Body of pancreas (tissue), 4 donors: ENCODE data around the gene HASPIN. TPM values are rescaled to one million over a fixed set of nuclear protein-coding genes. Genes with fewer than 3 reads are reported as not detected.
A peak's percentile ranks its signal among the peaks of the same experiment; 100 is the strongest.
"Not testable (repeated sequence)": the region's sequence is repeated elsewhere in the genome, so short reads cannot be mapped to it uniquely, and the experiment has no call there.

ENCODE experiments used
- ATAC-seq: fragments of 150-250 bp; one replicate; pipeline ENCODE4 v1.9.1; 2016
- DNase-seq, 4 donors: peaks; one replicate each; pipeline ENCODE4 v3.0.0-alpha.2; 2019
- H3K27ac ChIP-seq, 4 donors: fragments of 200-600 bp; sonication (generic); 1 replicate in 3 of 4; 2 replicates in 1 of 4; pipeline versions ENCODE4 v1.5.1 to v1.6.1; 2016 to 2019; ENCODE audit warnings: mild to moderate bottlenecking in 1 of 4, mixed read lengths in 1 of 4, moderate library complexity in 1 of 4
- H3K27me3 ChIP-seq, 2 donors: fragments of 200-600 bp; sonication (generic); one replicate each; pipeline ENCODE4 v1.6.0; 2016; ENCODE audit warnings: mild to moderate bottlenecking in 1 of 2
- H3K36me3 ChIP-seq, 2 donors: fragments of 200-600 bp; sonication (generic); replicated peaks in 1 of 2; 2 replicates each; pipeline ENCODE4 v1.5.1; 2016; ENCODE audit warnings: low read depth in 2 of 2; ENCODE audit not compliant: insufficient read depth in 1 of 2
- H3K4me1 ChIP-seq: fragments of 200-600 bp; sonication (generic); one replicate; pipeline ENCODE4 v1.6.0; 2016
- H3K4me3 ChIP-seq, 2 donors: fragments of 200-600 bp; sonication (generic); 1 replicate in 1 of 2; 2 replicates in 1 of 2; pipeline ENCODE4 v1.5.1; 2016 to 2019
- H3K9me3 ChIP-seq, 3 donors: fragments of 200-600 bp; sonication (generic); 1 replicate in 2 of 3; 2 replicates in 1 of 3; pipeline ENCODE4 v1.5.1; 2016
- POLR2A ChIP-seq, 3 donors: fragments of 450-650 bp; IDR thresholded peaks; one replicate each; pipeline ENCODE4 v1.6.1; 2016; ENCODE audit warnings: antibody characterized with exemption in 3 of 3, mild to moderate bottlenecking in 2 of 3
- WGBS, 2 donors: methylation state at CpG; one replicate each; pipeline ENCODE4 v1.1.5; 2017; 5-methylcytosine and 5-hydroxymethylcytosine counted together
- intact Hi-C: fragments of 100-400 bp; cut with DNase I; formaldehyde crosslinking; loops from one replicate; pipeline ENCODE4 v1.15.1; 2023
- total RNA-seq, 2 donors: library from RNA; depleted of rRNA; stranded (reverse); fragments of >200 nt; gene quantifications; one replicate each; pipeline ENCODE4 v1.1.0, GENCODE V29; 2016
- TF ChIP-seq, protein P1 (sequence below), 7 experiments: fragments of 450-650 bp in 4 of 7; fragments of 200-600 bp in 3 of 7; sonication (generic) in 3 of 7; IDR thresholded peaks; one replicate each; pipeline ENCODE4 v1.5.1; 2016 to 2019; ENCODE audit warnings: antibody characterized with exemption in 7 of 7

HASPIN gene
- total RNA-seq, 2 donors from 2014 or later = not detected

GRCh38 chr17:3719265-3719664, 4.4 kb upstream of the HASPIN start:
- no peak overlapping the region for H3K27ac ChIP-seq
- peaks cover 8 to 23% of the 10 kb centered on the region in 2 donors for H3K36me3 ChIP-seq
- H3K4me1 ChIP-seq = peaks cover 17% of the 10 kb centered on the region

GRCh38 chr17:3722716-3723115, 987 bp upstream of the HASPIN start:
- TF ChIP-seq, protein P1, sequence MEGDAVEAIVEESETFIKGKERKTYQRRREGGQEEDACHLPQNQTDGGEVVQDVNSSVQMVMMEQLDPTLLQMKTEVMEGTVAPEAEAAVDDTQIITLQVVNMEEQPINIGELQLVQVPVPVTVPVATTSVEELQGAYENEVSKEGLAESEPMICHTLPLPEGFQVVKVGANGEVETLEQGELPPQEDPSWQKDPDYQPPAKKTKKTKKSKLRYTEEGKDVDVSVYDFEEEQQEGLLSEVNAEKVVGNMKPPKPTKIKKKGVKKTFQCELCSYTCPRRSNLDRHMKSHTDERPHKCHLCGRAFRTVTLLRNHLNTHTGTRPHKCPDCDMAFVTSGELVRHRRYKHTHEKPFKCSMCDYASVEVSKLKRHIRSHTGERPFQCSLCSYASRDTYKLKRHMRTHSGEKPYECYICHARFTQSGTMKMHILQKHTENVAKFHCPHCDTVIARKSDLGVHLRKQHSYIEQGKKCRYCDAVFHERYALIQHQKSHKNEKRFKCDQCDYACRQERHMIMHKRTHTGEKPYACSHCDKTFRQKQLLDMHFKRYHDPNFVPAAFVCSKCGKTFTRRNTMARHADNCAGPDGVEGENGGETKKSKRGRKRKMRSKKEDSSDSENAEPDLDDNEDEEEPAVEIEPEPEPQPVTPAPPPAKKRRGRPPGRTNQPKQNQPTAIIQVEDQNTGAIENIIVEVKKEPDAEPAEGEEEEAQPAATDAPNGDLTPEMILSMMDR (IDR thresholded peaks at IDR 0.05) = no peak
- TF ChIP-seq POLR2A (IDR thresholded peaks at IDR 0.05) = no peak
- intact Hi-C loops = no loop called here
- Histone ChIP-seq H3K36me3 (peaks cover 0 to 3% of the 10 kb centered on the region in 2 donors), H3K9me3 (no peaks in the 10 kb centered on the region), H3K4me1 (peaks cover 22% of the 10 kb centered on the region), H3K27me3 (no peaks in the 10 kb centered on the region), H3K4me3 (peak overlapping the region; percentile 72 to 79), H3K27ac (peak overlapping the region in 2 of 4 donors; percentile 61 to 87)
- ATAC-seq (no peak), DNase-seq (no peak)
- 20 to 26% methylated on average over 6 of the region's 6 CpGs for WGBS, 2 donors

More at GRCh38 chr17:3719265-3719664, 4.4 kb upstream of the HASPIN start:
- H3K27me3 ChIP-seq = no peaks in the 10 kb centered on the region
- no peaks in the 10 kb centered on the region for H3K9me3 ChIP-seq
- ATAC-seq (no peak), DNase-seq (no peak)
- no peak for TF ChIP-seq POLR2A (IDR thresholded peaks at IDR 0.05)
- TF ChIP-seq, protein P1 (IDR thresholded peaks at IDR 0.05) = no peak
- intact Hi-C loops = no loop called here
- H3K4me3 ChIP-seq = no peak overlapping the region

DNA sequence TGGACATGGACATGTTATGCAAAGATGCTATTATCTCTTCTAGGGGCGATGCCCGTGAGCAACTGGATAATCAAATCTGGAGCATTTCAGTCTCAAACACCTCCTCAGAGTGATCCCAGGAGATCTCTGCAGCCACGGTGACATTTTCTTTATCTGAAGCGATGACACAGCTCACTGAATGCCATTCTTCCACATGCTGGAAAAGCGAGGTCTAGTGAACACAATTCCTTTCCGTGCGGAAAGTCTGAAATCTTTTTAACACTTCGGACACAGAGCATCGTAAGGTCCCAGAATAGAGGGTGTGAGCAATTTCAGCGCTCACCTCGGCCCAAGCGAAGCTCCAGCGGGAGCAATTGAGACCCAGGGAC, 531 bp upstream of the HASPIN start:
- DNase-seq (no peak), ATAC-seq (no peak)
- intact Hi-C loops = no loop called here
- WGBS, 2 donors = 1 to 2% methylated on average over 13 of the region's 13 CpGs
- H3K36me3 ChIP-seq = peaks cover 0 to 3% of the 10 kb centered on the region in 2 donors
- peak overlapping the region; percentile 61 to 87 (median 73) for H3K27ac ChIP-seq
- peaks cover 22% of the 10 kb centered on the region for H3K4me1 ChIP-seq
- no peaks in the 10 kb centered on the region for H3K27me3 ChIP-seq
- H3K4me3 ChIP-seq = peak overlapping the region; percentile 72 to 79
- H3K9me3 ChIP-seq = no peaks in the 10 kb centered on the region
- no peak for TF ChIP-seq POLR2A (IDR thresholded peaks at IDR 0.05)
- TF ChIP-seq, protein P1 (IDR thresholded peaks at IDR 0.05) = no peak

DNA sequence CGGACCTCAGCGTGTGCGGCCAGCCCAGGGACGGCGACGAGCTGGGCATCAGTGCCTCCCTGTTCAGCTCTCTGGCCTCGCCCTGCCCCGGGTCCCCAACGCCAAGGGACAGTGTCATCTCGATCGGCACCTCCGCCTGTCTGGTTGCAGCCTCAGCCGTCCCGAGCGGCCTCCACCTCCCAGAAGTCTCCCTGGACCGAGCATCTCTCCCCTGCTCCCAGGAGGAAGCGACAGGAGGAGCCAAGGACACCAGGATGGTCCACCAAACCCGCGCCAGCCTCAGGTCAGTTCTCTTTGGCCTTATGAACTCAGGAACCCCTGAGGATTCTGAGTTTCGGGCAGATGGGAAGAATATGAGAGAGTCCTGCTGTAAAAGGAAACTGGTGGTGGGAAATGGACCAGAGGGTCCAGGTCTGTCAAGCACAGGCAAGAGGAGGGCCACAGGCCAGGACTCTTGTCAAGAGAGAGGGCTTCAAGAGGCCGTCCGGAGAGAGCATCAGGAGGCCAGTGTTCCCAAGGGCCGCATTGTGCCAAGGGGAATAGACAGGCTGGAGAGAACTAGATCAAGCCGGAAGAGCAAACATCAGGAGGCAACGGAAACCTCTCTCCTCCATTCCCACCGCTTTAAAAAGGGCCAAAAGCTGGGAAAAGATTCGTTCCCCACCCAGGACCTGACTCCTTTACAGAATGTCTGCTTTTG, 825 bp downstream of the HASPIN start:
- WGBS, 2 donors = 14 to 31% methylated on average over 12 to 27 of the region's 27 CpGs
- Histone ChIP-seq H3K36me3 (no peaks in the 10 kb centered on the region), H3K9me3 (no peaks in the 10 kb centered on the region), H3K27ac (peak overlapping the region in 1 of 4 donors; percentile 61), H3K4me1 (peaks cover 22% of the 10 kb centered on the region), H3K4me3 (peak overlapping the region; percentile 72 to 79), H3K27me3 (no peaks in the 10 kb centered on the region)
- ATAC-seq (no peak), DNase-seq (peak in 1 of 4 donors; percentile 16)
- TF ChIP-seq POLR2A (IDR thresholded peaks at IDR 0.05) = no peak
- TF ChIP-seq, protein P1 (IDR thresholded peaks at IDR 0.05) = no peak
- intact Hi-C loops = no loop called here

- WGBS, 2 donors = 27 to 85% methylated on average over 2 of the region's 2 CpGs
- TF ChIP-seq, protein P1 (IDR thresholded peaks at IDR 0.05) = no peak
- no peak for TF ChIP-seq POLR2A (IDR thresholded peaks at IDR 0.05)
- no peaks in the 10 kb centered on the region for H3K27me3 ChIP-seq
- peaks cover 19% of the 10 kb centered on the region for H3K4me1 ChIP-seq
- H3K27ac ChIP-seq = no peak overlapping the region
- H3K9me3 ChIP-seq = no peaks in the 10 kb centered on the region
- no peaks in the 10 kb centered on the region for H3K36me3 ChIP-seq
- DNase-seq (no peak), ATAC-seq (no peak)
- H3K4me3 ChIP-seq = no peak overlapping the region
- intact Hi-C loops = no loop called here
These were observed 3.3 kb downstream of the HASPIN start for GRCh38 chr17:3727041-3727440.

DNA sequence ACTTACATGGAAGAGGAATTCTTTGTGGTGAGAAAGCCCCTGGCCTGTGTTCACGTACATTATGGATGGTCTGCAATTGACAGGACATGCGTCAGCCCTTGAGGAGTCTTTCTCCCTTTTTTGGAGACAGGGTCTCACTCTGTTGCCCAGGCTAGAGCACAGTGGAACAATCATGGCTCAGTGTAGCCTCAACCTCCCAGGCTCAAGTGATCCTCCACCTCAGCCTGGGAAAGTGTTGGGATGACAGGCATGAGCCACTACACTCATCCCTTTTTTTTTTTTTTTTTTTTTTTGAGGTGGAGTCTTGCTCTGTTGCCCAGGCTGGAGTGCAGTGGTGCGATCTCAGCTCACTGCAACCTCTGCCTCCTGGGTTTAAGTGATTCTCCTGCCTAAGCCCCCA, 4.4 kb downstream of the HASPIN start:
- H3K36me3 ChIP-seq, DNase-seq, H3K4me3 ChIP-seq, H3K9me3 ChIP-seq, ATAC-seq, H3K27ac ChIP-seq, H3K27me3 ChIP-seq, intact Hi-C loops, H3K4me1 ChIP-seq: not testable (repeated sequence)
- WGBS, 2 donors = 94 to 95% methylated on average over 3 of the region's 3 CpGs
